OCI-LY1 (cell line): Measurements from ENCODE around the gene ADGRV1.

ENCODE experiments used
- H2AFZ ChIP-seq: fragments of 200-600 bp; sonication (generic), shearing (Covaris generic); 2 replicates; pipeline ENCODE4 v1.6.0; 2014; ENCODE audit warnings: antibody characterized with exemption, mild to moderate bottlenecking, low read length
- H3F3A ChIP-seq: fragments of 200-600 bp; sonication (generic), shearing (Covaris generic); 2 replicates; pipeline ENCODE4 v1.6.0; 2014; ENCODE audit warnings: mild to moderate bottlenecking, antibody characterized with exemption, low read length, moderate library complexity; ENCODE audit not compliant: insufficient read depth
- H3K27ac ChIP-seq: fragments of 200-600 bp; sonication (generic); 2 replicates; pipeline ENCODE4 v1.5.1; 2014; ENCODE audit warnings: low read length, mixed run types, mild to moderate bottlenecking, low read depth; ENCODE audit not compliant: poor library complexity, severe bottlenecking
- H3K27me3 ChIP-seq: fragments of 200-600 bp; sonication (generic); 2 replicates; pipeline ENCODE4 v1.6.0; 2014; ENCODE audit warnings: antibody characterized with exemption, mild to moderate bottlenecking, low read length, moderate library complexity; ENCODE audit not compliant: insufficient read depth
- H3K36me3 ChIP-seq: fragments of 200-600 bp; sonication (generic); 2 replicates; pipeline ENCODE4 v1.6.1; 2014; ENCODE audit warnings: mild to moderate bottlenecking, antibody characterized with exemption, low read length, moderate library complexity, mixed read lengths; ENCODE audit not compliant: insufficient read depth
- H3K4me1 ChIP-seq: fragments of 200-600 bp; sonication (generic); 2 replicates; pipeline ENCODE4 v1.5.1; 2014; ENCODE audit warnings: mild to moderate bottlenecking, low read length, moderate library complexity; ENCODE audit not compliant: insufficient read depth, severe bottlenecking
- H3K4me2 ChIP-seq: fragments of 200-600 bp; sonication (generic), shearing (Covaris generic); 2 replicates; pipeline ENCODE4 v1.6.1; 2014; ENCODE audit warnings: low read length
- H3K4me3 ChIP-seq: fragments of 200-600 bp; sonication (generic); 2 replicates; pipeline ENCODE4 v1.5.1; 2014; ENCODE audit warnings: low read length, low read depth, mild to moderate bottlenecking, mixed read lengths; ENCODE audit not compliant: poor library complexity, severe bottlenecking
- H3K79me2 ChIP-seq: fragments of 200-600 bp; shearing (Covaris generic); 2 replicates; pipeline ENCODE4 v1.6.1; 2016; ENCODE audit warnings: mixed run types, low read length, mixed read lengths; ENCODE audit not compliant: insufficient read depth
- H3K9ac ChIP-seq: fragments of 200-600 bp; sonication (generic), shearing (Covaris generic); 2 replicates; pipeline ENCODE4 v1.6.1; 2014; ENCODE audit warnings: mild to moderate bottlenecking, low read length, mixed read lengths
- H3K9me2 ChIP-seq: fragments of 200-600 bp; sonication (generic), shearing (Covaris generic); 2 replicates; pipeline ENCODE4 v1.6.1; 2014; ENCODE audit warnings: low read depth, mild to moderate bottlenecking, low read length, mixed read lengths
- H3K9me3 ChIP-seq: fragments of 200-600 bp; shearing (Covaris generic); 2 replicates; pipeline ENCODE4 v1.6.1; 2014; ENCODE audit warnings: low read length, mixed read lengths
- H4K20me1 ChIP-seq: fragments of 200-600 bp; sonication (generic), shearing (Covaris generic); 2 replicates; pipeline ENCODE4 v1.6.0; 2016; ENCODE audit warnings: mild to moderate bottlenecking, low read length; ENCODE audit not compliant: insufficient read depth
- EZH2 ChIP-seq: fragments of 200-600 bp; sonication (generic), shearing (Covaris generic); IDR thresholded peaks from 2 replicates; pipeline ENCODE4 v1.8.0; 2017; ENCODE audit warnings: borderline replicate concordance, mixed run types, mild to moderate bottlenecking, antibody characterized with exemption, low read length, moderate library complexity, mixed read lengths
- TF ChIP-seq, protein P1 (sequence below): fragments of 200-600 bp; sonication (generic), shearing (Covaris generic); IDR thresholded peaks from 2 replicates; pipeline ENCODE4 v1.5.1; 2017; ENCODE audit warnings: mild to moderate bottlenecking, antibody characterized with exemption, low read length, moderate library complexity, mixed read lengths

Gene ADGRV1

DNA sequence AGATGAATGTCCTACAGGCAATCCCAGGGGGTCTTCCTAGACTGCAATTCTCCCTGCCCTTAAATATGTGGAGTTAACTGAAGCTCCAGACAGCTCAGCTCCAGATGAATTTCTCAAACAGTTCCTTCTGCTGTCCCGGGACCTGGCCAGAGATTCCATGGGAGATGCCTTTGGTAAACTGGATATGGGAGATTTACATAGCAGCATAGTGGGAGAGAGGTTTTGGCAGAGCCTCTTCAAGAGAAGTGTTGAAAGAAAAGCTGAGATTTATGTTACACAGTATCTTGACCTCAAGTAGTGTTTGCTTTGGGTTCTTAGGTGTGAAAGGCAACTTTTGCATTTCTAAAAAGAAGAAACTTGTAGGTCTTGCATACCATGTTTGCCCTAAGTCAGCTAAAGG, 459.6 kb downstream of the ADGRV1 start:
- H3K9me3 ChIP-seq = no peaks in the 10 kb centered on the region
- no peaks in the 10 kb centered on the region for H3K79me2 ChIP-seq
- no peak overlapping the region for H3K4me3 ChIP-seq
- no peak overlapping the region for H3K27ac ChIP-seq
- H3K36me3 ChIP-seq = no peaks in the 10 kb centered on the region
- H3F3A ChIP-seq = no peaks in the 10 kb centered on the region
- no peaks in the 10 kb centered on the region for H4K20me1 ChIP-seq
- H3K4me1 ChIP-seq = no peaks in the 10 kb centered on the region
- TF ChIP-seq EZH2 = no peak
- TF ChIP-seq, protein P1, sequence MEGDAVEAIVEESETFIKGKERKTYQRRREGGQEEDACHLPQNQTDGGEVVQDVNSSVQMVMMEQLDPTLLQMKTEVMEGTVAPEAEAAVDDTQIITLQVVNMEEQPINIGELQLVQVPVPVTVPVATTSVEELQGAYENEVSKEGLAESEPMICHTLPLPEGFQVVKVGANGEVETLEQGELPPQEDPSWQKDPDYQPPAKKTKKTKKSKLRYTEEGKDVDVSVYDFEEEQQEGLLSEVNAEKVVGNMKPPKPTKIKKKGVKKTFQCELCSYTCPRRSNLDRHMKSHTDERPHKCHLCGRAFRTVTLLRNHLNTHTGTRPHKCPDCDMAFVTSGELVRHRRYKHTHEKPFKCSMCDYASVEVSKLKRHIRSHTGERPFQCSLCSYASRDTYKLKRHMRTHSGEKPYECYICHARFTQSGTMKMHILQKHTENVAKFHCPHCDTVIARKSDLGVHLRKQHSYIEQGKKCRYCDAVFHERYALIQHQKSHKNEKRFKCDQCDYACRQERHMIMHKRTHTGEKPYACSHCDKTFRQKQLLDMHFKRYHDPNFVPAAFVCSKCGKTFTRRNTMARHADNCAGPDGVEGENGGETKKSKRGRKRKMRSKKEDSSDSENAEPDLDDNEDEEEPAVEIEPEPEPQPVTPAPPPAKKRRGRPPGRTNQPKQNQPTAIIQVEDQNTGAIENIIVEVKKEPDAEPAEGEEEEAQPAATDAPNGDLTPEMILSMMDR = no peak
- H2AFZ ChIP-seq = no peak overlapping the region
- no peak overlapping the region for H3K9ac ChIP-seq
- H3K9me2 ChIP-seq = no peaks in the 10 kb centered on the region
- H3K4me2 ChIP-seq = no peak overlapping the region
- no peaks in the 10 kb centered on the region for H3K27me3 ChIP-seq

DNA sequence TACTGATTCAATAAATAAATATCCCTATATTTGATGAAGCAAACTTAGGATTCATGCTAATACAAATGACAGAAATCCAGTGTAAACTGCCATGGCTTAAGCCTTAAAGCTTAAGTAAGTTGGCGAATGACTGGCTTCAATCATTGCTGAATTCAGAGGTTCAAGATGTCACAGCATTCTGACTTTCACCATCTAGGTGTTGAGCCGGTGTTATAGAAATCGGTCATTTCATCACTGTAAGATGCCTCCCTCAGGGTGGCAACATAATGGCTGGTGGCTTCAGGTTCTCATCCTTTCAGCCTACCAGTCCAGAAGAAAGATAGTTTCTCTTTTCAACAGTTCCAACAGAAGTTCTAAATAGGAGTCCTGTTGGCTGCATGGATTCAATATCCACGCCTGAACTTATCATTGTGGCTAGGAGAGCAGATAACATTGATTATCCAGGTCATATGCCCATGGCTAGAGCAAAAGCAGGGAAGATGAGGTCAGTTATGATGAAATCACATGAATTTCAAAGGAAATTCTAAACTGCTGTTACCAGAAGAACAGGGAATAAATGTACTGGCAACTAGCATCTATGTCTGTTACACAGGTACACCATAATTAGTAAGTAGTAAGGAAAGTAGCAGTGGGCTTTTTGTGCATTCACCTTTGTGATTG, 460.2 kb downstream of the ADGRV1 start:
- Histone ChIP-seq H3K9ac (no peak overlapping the region), H3K79me2 (no peaks in the 10 kb centered on the region), H3K36me3 (no peaks in the 10 kb centered on the region), H3F3A (no peaks in the 10 kb centered on the region), H2AFZ (no peak overlapping the region), H3K4me1 (no peaks in the 10 kb centered on the region), H4K20me1 (no peaks in the 10 kb centered on the region), H3K4me3 (no peak overlapping the region), H3K9me2 (no peaks in the 10 kb centered on the region), H3K27ac (no peak overlapping the region), H3K27me3 (no peaks in the 10 kb centered on the region), H3K9me3 (no peaks in the 10 kb centered on the region), H3K4me2 (no peak overlapping the region)
- TF ChIP-seq, protein P1 = no peak
- TF ChIP-seq EZH2 = no peak

DNA sequence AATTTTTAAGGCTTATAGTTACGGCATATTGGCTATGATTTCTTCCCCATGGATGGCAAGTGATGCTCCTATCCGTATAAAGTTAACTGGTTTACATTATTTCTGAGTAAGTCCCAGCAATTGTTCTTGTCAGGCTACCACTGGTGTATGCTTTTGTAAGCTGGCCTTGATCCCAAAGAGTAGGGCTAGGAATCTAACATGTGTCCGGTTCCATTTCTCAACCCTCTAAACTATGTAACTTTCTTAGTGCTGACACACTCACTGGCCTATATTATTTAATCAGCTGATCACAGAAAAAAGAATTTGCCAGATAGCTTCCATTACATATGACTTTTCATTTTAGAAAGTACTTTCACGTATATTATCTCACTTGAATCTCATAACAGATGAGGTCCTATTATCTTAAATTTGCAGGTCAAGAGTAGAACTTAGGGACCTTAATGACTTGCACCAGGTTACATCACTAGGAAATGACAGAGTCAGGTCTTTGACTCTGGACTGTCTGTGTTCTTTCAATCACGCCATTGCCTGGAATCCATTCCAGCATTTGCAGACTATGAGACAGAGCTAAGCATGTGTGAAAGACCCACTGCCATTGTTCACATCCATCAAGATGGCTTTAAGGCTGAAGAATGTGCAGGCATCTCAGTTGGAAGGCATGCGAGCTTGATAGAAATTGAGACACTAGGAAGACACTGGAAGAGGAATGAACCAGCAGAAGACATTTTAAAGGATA, 461.6 kb downstream of the ADGRV1 start:
- Histone ChIP-seq H3K4me3 (no peak overlapping the region), H3K4me1 (no peaks in the 10 kb centered on the region), H3K9me2 (no peaks in the 10 kb centered on the region), H3K79me2 (no peaks in the 10 kb centered on the region), H3K9me3 (no peaks in the 10 kb centered on the region), H3K36me3 (no peaks in the 10 kb centered on the region), H3K4me2 (no peak overlapping the region), H4K20me1 (no peaks in the 10 kb centered on the region), H2AFZ (no peak overlapping the region), H3F3A (no peaks in the 10 kb centered on the region), H3K9ac (no peak overlapping the region), H3K27me3 (no peaks in the 10 kb centered on the region), H3K27ac (no peak overlapping the region)
- TF ChIP-seq, protein P1 = no peak
- no peak for TF ChIP-seq EZH2
